Adipocyte (in vitro differentiated cells): ENCODE data around the gene ITCH.

Experiments
- DNase-seq: peaks from one replicate; pipeline ENCODE4 v3.0.0-alpha.2; 2015; ENCODE audit warnings: low read depth
- H3K27me3 ChIP-seq: replicated peaks from 2 replicates; pipeline ENCODE4 v1.7.0; 2013; ENCODE audit warnings: mild to moderate bottlenecking, low read length, moderate library complexity; ENCODE audit not compliant: control insufficient read depth, insufficient read depth
- H3K36me3 ChIP-seq: 2 replicates; pipeline ENCODE4 v1.7.0; 2013; ENCODE audit warnings: low read length, mild to moderate bottlenecking, moderate library complexity; ENCODE audit not compliant: control insufficient read depth, insufficient read depth, severe bottlenecking
- H3K4me1 ChIP-seq: 2 replicates; pipeline ENCODE4 v1.7.0; 2013; ENCODE audit warnings: mild to moderate bottlenecking, low read length, moderate library complexity; ENCODE audit not compliant: control insufficient read depth, insufficient read depth
- H3K4me3 ChIP-seq: 2 replicates; pipeline ENCODE4 v1.7.0; 2013; ENCODE audit warnings: mild to moderate bottlenecking, low read length, moderate library complexity
- H3K9ac ChIP-seq: 2 replicates; pipeline ENCODE4 v1.7.0; 2013; ENCODE audit warnings: mild to moderate bottlenecking, low read length, moderate library complexity
- H3K9me3 ChIP-seq: 2 replicates; pipeline ENCODE4 v1.7.0; 2013; ENCODE audit warnings: mild to moderate bottlenecking, low read length, moderate library complexity; ENCODE audit not compliant: control insufficient read depth

ITCH gene

GRCh38 chr20:34539756-34540155, 176.7 kb downstream of the ITCH start:
- H3K4me1 ChIP-seq = peaks cover 3% of the 10 kb centered on the region
- H3K36me3 ChIP-seq = peaks cover 61% of the 10 kb centered on the region
- no peaks in the 10 kb centered on the region for H3K9me3 ChIP-seq
- no peak for DNase-seq
- H3K9ac ChIP-seq = no peak overlapping the region
- no peaks in the 10 kb centered on the region for H3K27me3 ChIP-seq
- no peak overlapping the region for H3K4me3 ChIP-seq

DNA sequence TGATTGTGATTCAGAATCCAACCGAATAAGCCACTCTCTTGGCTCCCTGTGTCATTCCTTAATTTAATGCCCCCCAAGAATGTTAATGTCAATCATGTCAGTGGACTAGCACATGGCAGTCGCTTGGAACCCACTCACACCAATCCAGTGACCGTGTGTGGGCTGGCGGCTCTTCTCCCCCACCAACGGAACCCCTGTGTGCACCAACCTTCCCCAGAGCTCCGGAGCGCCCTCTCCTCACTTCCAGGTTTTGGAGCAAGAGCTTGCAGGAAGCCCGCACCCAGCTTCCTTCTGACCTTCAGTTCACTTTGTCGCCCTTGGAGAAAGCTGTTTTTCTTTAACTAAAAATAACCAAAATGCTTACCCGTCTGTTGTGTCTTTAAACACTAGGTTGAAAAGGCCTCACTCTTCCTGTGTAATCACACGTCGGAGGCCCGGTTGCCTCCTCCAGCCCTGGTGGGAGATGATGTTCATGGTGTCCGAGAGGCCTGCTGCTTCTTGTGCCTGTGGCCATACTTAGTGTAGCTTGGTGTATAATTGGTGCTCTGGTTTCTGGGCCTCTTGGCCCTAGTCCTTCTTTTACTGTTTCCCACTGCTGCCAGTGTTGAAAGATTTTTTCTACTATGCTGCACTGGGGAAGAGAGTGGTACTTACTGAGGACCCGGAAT, 177.7 kb downstream of the ITCH start:
- Histone ChIP-seq H3K27me3 (no peaks in the 10 kb centered on the region), H3K36me3 (peaks cover 51% of the 10 kb centered on the region), H3K9ac (no peak overlapping the region), H3K4me1 (peaks cover 3% of the 10 kb centered on the region), H3K9me3 (no peaks in the 10 kb centered on the region), H3K4me3 (no peak overlapping the region)
- DNase-seq = no peak

GRCh38 chr20:34541264-34541901, 178.3 kb downstream of the ITCH start:
- peaks cover 3% of the 10 kb centered on the region for H3K4me1 ChIP-seq

DNA sequence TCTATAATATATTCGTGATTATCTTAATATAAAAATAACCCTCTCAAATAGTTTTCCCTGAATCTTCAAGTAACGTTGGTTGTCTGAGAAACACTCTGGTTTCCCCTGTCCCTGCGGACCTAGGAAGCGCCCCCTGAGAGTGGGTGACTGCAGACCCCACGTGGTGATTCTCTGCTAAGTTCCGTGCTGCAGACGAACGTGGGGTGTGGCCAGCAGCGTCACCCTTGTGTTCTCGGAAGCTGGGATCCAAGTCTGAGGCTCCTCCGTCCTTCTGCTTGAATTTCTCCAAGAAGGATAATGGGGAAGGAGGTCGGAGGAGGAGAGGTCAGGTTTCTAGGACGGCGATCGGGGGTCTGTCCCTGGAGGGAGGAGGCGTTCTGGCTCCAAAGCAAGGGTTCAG, 178.8 kb downstream of the ITCH start:
- H3K9ac ChIP-seq = no peak overlapping the region
- H3K27me3 ChIP-seq = no peaks in the 10 kb centered on the region
- H3K9me3 ChIP-seq = no peaks in the 10 kb centered on the region
- no peak overlapping the region for H3K4me3 ChIP-seq
- H3K36me3 ChIP-seq = peaks cover 42% of the 10 kb centered on the region
- H3K4me1 ChIP-seq = peaks cover 3% of the 10 kb centered on the region
- no peak for DNase-seq

More at GRCh38 chr20:34541264-34541901, 178.3 kb downstream of the ITCH start:
- Histone ChIP-seq H3K36me3 (peaks cover 45% of the 10 kb centered on the region), H3K4me3 (no peak overlapping the region), H3K9me3 (no peaks in the 10 kb centered on the region), H3K9ac (no peak overlapping the region), H3K27me3 (no peaks in the 10 kb centered on the region)
- DNase-seq = no peak

DNA sequence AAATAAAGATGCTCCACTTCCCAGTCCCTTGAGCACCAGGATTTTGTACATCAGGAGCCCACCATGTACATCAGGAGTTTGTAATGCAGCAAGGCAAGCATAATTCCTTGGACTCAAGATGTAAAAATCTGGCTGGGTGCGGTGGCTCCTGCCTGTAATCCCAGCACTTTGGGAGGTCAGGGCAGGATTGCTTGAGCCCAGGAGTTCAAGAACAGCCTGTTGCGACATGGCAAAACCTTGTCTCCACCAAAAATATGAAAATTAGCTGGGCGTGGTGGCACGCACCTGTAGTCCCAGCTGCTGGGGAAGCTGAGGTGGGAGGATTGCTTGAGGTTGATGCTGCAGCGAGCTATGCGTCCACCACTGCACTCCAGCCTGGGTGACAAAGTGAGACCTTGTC, 179.4 kb downstream of the ITCH start:
- DNase-seq = no peak

DNA sequence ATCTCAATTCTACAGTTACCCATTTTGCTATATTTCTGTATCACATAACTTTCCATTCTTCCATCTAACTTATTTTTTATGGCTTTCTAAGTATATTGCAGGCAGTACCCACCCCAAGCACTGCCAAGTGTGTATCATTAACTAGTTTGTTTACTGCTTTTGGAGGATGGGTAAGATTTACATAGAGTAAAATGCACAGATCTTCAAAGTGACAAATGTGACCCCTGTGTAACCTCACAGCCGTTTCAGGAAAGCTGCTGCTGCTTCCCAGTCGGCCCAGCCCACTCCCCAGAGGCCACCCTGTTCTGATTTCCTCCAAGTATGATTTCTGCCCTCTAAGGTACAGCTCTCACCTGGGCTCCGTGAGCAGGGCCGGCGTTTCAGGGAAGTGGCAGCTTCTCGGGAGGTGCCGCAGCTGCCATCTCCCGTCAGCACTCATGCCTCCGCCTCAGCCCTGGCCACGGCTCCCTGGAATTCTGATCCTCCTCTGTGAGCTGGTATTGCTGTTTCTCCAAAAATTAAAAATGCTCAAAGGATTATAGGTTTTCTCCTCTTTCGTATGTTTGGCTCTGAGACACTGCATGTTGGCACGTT, 180.5 kb downstream of the ITCH start:
- DNase-seq = no peak
- Histone ChIP-seq H3K4me1 (no peaks in the 10 kb centered on the region), H3K9ac (no peak overlapping the region), H3K4me3 (no peak overlapping the region), H3K36me3 (peaks cover 34% of the 10 kb centered on the region), H3K9me3 (no peaks in the 10 kb centered on the region), H3K27me3 (no peaks in the 10 kb centered on the region)

More for the DNA sequence above, 179.4 kb downstream of the ITCH start:
- no peak overlapping the region for H3K9ac ChIP-seq
- peaks cover 3% of the 10 kb centered on the region for H3K4me1 ChIP-seq
- H3K9me3 ChIP-seq = no peaks in the 10 kb centered on the region
- H3K36me3 ChIP-seq = peaks cover 36% of the 10 kb centered on the region
- H3K27me3 ChIP-seq = no peaks in the 10 kb centered on the region
- H3K4me3 ChIP-seq = no peak overlapping the region

- no peaks in the 10 kb centered on the region for H3K9me3 ChIP-seq
- H3K9ac ChIP-seq = no peak overlapping the region
- no peaks in the 10 kb centered on the region for H3K27me3 ChIP-seq
- H3K4me3 ChIP-seq = no peak overlapping the region
- H3K36me3 ChIP-seq = peaks cover 30% of the 10 kb centered on the region
- DNase-seq = no peak
- H3K4me1 ChIP-seq = no peaks in the 10 kb centered on the region
These were observed 181.2 kb downstream of the ITCH start for GRCh38 chr20:34544109-34544796.

- Histone ChIP-seq H3K4me3 (no peak overlapping the region), H3K27me3 (no peaks in the 10 kb centered on the region), H3K36me3 (peaks cover 6% of the 10 kb centered on the region), H3K9me3 (no peaks in the 10 kb centered on the region), H3K9ac (no peak overlapping the region), H3K4me1 (no peaks in the 10 kb centered on the region)
- DNase-seq = no peak
These were observed 183.7 kb downstream of the ITCH start for GRCh38 chr20:34546751-34547181.

GRCh38 chr20:34547844-34548613, 185.0 kb downstream of the ITCH start:
- Histone ChIP-seq H3K9ac (no peak overlapping the region), H3K36me3 (no peaks in the 10 kb centered on the region), H3K9me3 (no peaks in the 10 kb centered on the region), H3K4me1 (no peaks in the 10 kb centered on the region), H3K4me3 (no peak overlapping the region), H3K27me3 (no peaks in the 10 kb centered on the region)
- DNase-seq = no peak

GRCh38 chr20:34549291-34549928, 186.3 kb downstream of the ITCH start:
- Histone ChIP-seq H3K4me3 (no peak overlapping the region), H3K9ac (no peak overlapping the region), H3K4me1 (no peaks in the 10 kb centered on the region), H3K9me3 (no peaks in the 10 kb centered on the region), H3K27me3 (no peaks in the 10 kb centered on the region), H3K36me3 (no peaks in the 10 kb centered on the region)
- no peak for DNase-seq
